CD4-positive, alpha-beta T cell treated with Interleukin-17A for 1 hour (primary cell): Measurements from ENCODE around the gene CDH26.
A peak's percentile ranks its signal among the peaks of the same experiment; 100 is the strongest.

ENCODE experiments used
- DNase-seq: peaks from one replicate; pipeline ENCODE4 v3.0.0-alpha.2; 2020

The CDH26 gene

GRCh38 chr20:59987135-59987534 is 28.9 kb downstream of the CDH26 start:
- DNase-seq, result no peak

GRCh38 chr20:59988141-59988540 is 29.9 kb downstream of the CDH26 start:
- DNase-seq, result no peak

- no peak for DNase-seq
Observed at GRCh38 chr20:59992526-59993084, 34.4 kb downstream of the CDH26 start.

GRCh38 chr20:59993736-59994430 is 35.7 kb downstream of the CDH26 start:
- no peak for DNase-seq

GRCh38 chr20:59994697-59995122 is 36.5 kb downstream of the CDH26 start:
- no peak for DNase-seq

- DNase-seq, result no peak
Observed at GRCh38 chr20:59996108-59996507, 37.9 kb downstream of the CDH26 start.

GRCh38 chr20:59997896-59998295 is 39.7 kb downstream of the CDH26 start:
- DNase-seq, result no peak

GRCh38 chr20:59999502-59999901 is 41.3 kb downstream of the CDH26 start:
- DNase-seq, result no peak

GRCh38 chr20:60000271-60001042 is 42.2 kb downstream of the CDH26 start:
- DNase-seq, result no peak

GRCh38 chr20:60001108-60001507 is 42.9 kb downstream of the CDH26 start:
- DNase-seq, result no peak

GRCh38 chr20:60003776-60004175 is 45.6 kb downstream of the CDH26 start:
- no peak for DNase-seq

- DNase-seq, result no peak
Observed at GRCh38 chr20:60006261-60006660, 48.0 kb downstream of the CDH26 start.

GRCh38 chr20:60007464-60007863 is 49.2 kb downstream of the CDH26 start:
- DNase-seq, result no peak

GRCh38 chr20:60008130-60008808 is 50.0 kb downstream of the CDH26 start:
- DNase-seq, result peak; percentile 9

GRCh38 chr20:60009318-60009717 is 51.1 kb downstream of the CDH26 start:
- DNase-seq, result no peak

GRCh38 chr20:60009826-60010616 is 51.8 kb downstream of the CDH26 start:
- no peak for DNase-seq

GRCh38 chr20:60010689-60011458 is 52.7 kb downstream of the CDH26 start:
- DNase-seq, result no peak

GRCh38 chr20:60011512-60012507 is 53.6 kb downstream of the CDH26 start:
- no peak for DNase-seq

- no peak for DNase-seq
Observed at GRCh38 chr20:60013296-60014139, 55.3 kb downstream of the CDH26 start.

- no peak for DNase-seq
Observed at GRCh38 chr20:60016406-60016805, 58.2 kb downstream of the CDH26 start.
